COLO668 (cell line): Measurements from ENCODE around the gene TAF3.
A peak's percentile ranks its signal among the peaks of the same experiment; 100 is the strongest.

Source experiments
- DNase-seq: peaks from one replicate; lab custom pipeline; 2025; ENCODE audit not compliant: unreplicated experiment; lab: John Stamatoyannopoulos, UW

The TAF3 gene

DNA sequence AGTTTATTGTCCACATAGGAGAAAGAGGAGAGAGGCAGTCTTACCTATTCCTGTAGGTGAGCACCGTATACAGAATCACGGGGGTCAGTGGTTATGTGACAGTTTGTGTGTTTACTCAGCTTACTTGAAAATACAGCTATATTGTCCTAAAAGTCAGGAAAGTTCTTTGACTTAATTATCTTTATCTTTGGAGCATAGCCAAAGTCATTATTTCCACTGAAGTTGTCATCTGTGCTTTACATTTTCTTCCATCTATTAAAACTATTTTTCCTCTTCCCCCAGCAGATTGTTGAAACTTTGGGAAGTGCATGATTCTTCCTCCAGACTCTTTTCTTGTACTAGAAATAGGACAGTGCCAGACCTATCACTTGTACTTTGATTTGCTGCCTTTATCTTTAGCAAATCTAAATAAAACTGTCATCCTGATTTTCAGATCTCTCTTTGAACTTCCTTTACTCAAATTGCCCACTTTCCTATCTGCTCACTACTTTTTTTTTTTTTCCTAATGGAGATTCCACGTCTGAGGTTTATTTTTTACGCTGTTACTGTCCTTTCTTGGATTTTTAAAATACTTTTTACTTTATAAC lies 58.3 kb downstream of the TAF3 start:
- no peak for DNase-seq

GRCh38 chr10:7881119-7881518 lies 62.8 kb downstream of the TAF3 start:
- no peak for DNase-seq

DNA sequence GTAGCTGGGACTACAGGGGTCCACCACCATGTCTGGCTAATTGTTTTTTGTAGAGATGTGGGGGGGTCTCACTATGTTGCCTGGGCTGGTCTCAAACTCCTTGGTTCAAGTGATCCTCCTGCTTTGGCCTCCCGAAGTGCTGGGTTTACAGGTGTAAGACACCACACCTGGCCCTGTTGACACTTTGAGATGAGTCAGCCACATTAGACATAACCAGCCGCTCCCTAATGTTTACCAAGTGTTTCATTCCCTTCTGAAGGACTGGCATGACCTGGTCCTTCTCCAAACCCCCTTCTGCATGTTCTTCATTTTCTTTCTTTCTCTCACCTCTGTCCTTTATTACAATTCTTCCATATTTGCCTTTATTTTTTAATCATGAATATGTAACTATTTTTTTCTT lies 67.8 kb downstream of the TAF3 start:
- DNase-seq, result peak; percentile 0

DNA sequence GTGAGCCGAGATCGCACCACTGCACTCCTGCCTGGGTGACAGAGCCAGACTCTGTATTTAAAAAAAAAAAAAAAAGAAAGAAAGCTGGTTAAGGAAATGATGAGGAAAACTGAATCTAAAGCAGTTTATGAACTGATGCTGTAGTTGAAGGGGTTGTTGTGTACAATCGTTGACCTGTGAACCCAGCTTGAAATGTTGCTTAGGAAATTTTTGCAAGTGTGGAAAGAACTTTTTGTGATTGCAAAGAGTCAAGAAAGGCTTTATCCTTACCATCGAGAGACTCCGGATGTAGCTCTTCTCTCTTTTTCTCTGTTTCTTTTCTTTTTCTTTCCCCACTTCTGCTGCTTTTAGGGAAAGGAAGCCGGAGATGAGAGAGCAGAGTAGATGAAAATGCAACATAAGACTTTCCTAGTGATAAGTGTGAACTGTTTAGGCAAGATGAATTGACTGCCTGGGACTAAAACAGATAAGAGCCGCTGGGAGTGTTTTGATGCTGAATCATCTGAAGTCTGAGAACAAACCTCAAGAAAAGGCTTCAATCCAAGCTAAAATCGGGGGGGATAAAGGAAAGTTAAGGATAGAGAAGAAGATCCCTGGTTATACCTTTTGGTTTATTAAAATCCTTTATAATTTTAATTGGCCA lies 69.0 kb downstream of the TAF3 start:
- no peak for DNase-seq

GRCh38 chr10:7889947-7890542 lies 71.7 kb downstream of the TAF3 start:
- no peak for DNase-seq

GRCh38 chr10:7890781-7891180 lies 72.5 kb downstream of the TAF3 start:
- no peak for DNase-seq

DNA sequence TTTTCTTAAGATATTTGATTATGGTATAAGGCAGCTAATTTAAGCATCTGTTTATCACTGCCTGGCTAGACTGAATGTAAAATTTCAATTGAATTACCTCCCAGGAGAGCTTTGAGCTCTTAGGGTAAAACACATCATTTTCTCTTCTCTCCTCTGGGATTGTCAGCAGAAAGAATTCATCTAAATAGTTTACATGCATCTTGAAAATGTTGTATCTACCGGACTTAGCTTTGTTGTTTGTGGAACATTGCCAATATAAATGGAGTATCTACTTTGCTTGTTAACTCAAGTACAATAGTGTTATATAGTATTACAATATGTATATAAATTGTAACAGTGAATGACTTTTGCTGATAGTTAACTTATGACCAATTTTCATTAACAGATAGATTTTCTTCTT lies 73.3 kb downstream of the TAF3 start:
- no peak for DNase-seq

GRCh38 chr10:7892146-7892545 lies 73.8 kb downstream of the TAF3 start:
- DNase-seq, result no peak

GRCh38 chr10:7895699-7896090 lies 77.4 kb downstream of the TAF3 start:
- DNase-seq, result no peak

- no peak for DNase-seq
Measured at GRCh38 chr10:7896297-7896696, 78.0 kb downstream of the TAF3 start.

DNA sequence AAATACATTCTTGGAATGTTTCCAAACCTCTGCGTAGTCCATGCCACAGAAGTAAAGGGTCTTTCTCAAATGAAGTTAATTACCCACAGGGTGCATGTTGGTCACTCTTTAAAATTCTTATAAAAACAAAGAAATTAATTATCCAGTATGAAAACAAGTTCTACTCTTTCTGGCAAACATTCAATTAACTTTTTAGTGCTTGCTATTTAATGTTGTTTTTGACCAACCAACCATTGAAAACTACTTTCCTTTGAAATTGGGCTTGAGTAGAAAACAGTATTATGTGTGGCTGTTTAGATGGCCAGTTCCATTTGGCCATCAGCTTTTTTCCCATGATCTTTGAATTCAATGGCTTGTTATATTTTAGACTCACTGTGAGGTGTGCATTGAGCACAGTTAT lies 83.0 kb downstream of the TAF3 start:
- no peak for DNase-seq

DNA sequence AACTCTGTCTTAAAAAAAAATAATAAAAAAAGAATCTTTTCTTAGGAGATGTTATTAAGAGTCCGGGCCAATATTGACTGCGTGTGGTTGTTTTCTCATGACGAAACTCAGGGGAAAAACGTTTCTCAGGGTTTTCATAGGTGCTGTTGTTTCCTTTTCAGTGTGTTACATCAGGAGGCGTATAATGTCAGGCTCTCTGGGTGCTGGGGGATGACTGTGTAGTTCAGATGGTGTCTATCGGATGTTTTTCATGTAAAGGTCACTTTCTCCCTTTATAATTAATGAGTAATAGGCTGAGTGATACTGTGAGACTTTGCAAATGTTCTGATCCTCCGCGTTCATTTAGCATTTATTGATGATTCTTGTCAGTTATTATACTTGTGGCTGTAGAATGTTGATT lies 84.1 kb downstream of the TAF3 start:
- no peak for DNase-seq

- no peak for DNase-seq
Measured at GRCh38 chr10:7903851-7904250, 85.5 kb downstream of the TAF3 start.

DNA sequence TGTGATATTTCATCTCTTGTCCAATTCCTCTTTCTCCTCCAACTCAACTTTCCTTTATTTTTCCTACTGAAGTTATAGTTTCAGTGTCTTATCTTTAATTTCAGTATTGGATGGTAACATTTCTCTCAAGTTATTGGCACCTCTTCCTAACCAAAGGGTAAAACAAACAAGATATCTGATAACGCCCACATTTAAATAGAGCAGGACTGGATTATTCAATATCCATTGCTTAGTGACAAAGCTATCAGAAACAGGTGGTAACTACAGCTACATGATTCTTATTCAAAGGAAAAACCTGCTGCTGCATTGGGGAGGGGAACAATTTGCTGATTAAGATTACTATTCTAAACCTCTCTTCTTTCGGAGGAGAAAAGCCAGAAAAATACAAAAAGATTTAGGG lies 87.8 kb downstream of the TAF3 start:
- DNase-seq, result no peak

DNA sequence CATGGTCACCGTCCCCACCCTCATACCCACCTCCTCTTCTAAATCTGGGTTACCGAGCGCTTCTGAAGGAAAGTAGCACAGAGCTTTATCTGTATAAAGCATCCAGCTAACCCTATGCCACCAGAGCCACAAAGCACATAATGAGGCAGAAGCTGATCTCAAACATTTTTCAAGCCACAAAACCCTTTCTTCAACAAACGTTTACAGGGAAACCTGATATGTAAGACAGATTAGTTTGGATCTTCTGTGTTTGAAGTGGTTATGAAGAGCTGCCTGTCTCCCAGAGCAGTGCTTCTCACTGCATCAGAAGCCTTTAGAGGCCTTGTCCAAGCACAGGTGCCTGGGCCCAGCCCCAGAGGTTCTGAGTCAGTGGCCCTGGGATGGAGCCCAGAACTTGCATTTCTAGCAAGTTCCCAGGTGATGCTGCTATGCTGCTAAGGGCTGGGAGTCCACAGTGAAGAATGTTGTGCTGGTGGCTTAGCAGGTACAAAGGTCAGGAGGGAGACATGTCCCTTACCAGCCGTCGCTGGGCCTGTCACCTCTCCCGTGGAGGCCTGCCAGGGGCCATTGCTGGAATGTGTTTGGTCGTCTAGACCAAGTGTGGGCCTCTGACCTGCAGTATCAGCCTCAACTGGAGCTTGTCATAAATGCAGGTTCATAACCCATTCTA lies 90.4 kb downstream of the TAF3 start:
- DNase-seq, result no peak

DNA sequence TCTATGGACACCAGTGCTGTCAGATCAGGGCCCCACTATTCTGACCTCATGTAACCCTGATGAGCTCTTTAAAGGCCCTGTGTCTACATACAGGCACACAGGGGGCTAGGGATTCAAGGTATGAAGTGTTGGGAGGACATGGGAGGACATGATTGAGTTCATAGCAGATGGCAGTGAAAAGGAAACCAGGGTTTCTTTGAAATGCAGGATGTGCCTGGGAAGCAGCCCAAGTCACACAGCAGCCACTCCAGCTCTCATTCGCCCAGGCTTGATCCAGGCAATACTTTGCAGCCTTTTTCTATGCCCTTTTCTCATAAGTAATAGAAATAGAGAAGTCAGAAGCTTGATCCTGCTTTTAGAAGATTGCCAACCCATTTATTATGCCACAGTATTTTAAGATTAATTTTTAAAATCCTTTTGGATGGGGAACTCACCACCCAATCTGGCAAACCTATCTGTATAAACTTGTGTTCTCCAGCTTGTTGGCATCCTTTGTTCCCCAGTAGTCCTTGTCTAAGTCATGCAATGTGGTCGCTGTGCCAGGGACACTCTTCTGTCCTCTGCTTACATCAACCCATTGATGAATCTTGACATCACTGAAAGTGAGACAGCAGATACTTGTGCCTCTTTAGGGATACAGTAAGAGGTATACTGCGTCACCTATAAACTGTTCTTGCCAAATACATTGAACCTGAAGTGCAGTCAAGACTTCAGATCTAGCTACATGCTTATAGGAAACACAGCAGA lies 95.0 kb downstream of the TAF3 start:
- DNase-seq, result no peak

DNA sequence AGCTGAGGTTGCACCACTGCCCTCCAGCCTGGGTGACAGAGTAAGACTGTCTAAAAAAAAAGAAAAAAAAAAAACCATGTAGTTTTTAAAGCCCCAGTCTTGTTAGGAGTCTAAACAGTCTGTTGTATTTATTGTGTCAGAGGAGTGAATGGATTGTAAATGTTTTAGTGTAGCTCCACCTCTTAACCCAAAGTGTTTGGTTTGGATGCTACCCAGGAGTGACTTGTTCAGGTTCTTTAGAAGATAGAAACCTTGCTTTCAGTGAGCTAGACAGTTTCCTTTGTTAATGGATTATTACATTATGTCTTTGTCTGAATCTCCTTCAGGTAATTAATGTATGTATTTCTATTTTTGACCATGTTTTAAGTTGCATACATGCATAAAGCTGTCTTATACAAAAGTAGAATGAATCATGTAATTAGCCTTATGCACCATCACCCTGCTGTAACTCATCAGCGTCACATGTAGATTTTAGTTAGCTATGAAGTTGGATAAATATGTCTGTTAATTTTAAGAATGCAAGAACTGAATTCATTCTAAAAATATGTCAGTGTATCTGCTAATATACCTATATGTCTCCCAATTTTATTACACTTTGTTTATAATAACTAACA lies 97.7 kb downstream of the TAF3 start:
- DNase-seq, result no peak

GRCh38 chr10:7917736-7918135 lies 99.4 kb downstream of the TAF3 start:
- no peak for DNase-seq

DNA sequence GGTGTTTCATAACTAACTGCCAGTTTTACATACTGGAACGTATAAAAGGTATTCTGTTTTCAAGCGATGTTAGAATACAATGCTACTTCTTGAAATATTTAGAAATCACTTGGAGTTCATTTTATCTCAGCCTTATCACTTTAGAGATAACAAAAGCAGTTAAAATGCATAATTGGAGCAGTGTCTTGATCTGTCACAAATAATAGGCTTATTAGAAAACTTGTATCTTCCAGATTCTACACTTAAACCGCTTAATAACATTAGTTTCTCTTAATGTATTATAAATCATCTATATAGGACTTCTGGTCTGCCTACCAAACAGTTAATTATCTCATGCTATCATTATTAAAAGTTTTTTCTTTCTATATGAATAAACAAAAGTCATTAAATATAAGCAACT lies 104.4 kb downstream of the TAF3 start:
- no peak for DNase-seq

DNA sequence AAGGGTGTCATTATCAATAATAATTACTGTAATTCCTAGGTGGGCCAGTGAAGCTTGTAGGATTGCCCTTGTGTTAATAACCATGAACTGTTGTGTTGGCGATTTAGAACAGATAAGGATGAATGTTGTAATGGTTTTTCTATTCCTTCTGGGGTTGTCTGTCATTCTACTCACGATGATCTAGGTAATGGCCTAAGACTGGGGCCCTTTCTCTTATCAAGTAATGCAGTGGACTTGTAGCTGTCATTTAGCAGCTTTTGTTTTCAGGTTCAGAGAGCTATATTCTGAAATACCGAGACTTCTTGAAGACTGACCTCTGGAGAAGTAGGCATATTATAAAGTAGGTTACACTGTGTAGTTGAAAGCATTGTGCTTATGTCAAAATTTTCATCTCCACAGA lies 110.2 kb downstream of the TAF3 start:
- no peak for DNase-seq
